Measurements from ENCODE around the gene PROS1. TPM values are rescaled to one million over a fixed set of nuclear protein-coding genes. Genes with fewer than 3 reads are reported as not detected.
"Not testable (repeated sequence)": the region's sequence is repeated elsewhere in the genome, so short reads cannot be mapped to it uniquely, and the experiment has no call there.

The PROS1 gene
- total RNA-seq, 1 donor from 2014 or later = 12.2 TPM

DNA sequence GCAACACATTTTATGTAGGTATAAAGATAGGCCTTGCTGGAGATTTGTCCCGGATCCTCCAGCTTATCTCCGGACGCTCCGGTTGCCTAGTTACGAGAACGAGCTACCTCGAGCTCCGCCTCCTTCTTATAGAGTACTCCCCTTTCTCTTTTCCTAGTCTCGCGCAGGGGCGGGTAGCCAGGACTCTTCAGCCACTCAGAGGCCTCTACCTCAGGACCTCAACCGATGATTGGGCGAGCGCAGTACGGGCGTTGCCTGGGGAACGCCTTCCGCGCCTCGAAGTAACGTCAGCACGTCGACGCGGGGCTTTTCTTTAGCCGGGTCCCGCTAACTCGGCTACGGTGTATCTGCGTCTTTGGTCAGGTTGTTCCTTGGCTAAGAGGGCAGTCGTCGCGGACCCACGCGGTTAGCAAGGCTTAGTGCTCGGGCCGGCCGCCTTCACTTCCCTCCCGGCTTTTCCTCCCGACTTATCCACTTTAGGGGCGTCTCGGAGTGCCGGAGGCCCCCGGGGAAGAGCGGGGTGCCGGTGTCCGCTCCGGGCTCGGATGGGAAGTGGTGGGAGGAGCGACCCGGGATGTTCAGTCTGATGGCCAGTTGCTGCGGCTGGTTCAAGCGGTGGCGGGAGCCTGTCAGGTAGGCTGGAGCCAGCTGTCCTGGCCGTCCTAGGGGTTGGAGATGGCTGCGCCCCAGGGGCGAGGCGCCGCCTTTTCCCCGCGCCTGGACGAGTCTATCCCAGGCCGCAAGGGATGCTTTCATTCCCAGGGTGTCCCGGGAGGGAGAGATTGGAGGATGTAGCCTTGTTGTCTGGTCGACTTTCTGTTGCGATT lies 6.4 kb upstream of the PROS1 start, which contains the start of gene ARL13B:
ARL13B (plus strand) TSS at position 306 of the 827 bp plus-strand sequence; CDS start at position 575, 269 bp downstream.
- DNase-seq (ENCODE audit: low spot score in 2 of 2) (peak; percentile 84 to 93), FAIRE-seq (peak; percentile 98)

- DNase-seq (ENCODE audit: low spot score in 2 of 2) = no peak
- FAIRE-seq = no peak
These were observed 3.7 kb downstream of the PROS1 start for GRCh38 chr3:93969997-93970396.

DNA sequence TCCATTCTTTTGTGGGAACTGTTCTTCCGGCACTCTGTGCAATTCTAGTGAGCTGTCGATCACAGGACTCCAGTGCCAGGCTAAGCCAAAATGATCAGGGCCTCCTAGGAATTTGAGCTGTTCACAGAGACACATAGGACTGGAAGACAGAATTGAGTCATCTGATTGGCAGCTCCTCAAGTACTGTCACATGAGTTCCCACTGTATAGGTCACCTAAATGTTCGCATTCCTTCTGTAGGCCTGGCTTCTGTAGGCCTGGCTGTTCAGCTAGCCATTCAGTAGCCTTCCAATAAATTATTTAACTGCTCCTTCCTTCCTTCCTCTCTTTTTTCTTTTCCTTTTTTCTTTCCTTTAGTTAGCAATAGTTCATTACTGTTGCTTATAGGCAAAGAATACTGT lies 4.3 kb downstream of the PROS1 start:
- FAIRE-seq (no peak), DNase-seq (ENCODE audit: low spot score in 2 of 2) (no peak)

- DNase-seq (ENCODE audit: low spot score in 2 of 2) = not testable (repeated sequence)
These were observed 8.6 kb downstream of the PROS1 start for GRCh38 chr3:93965106-93965505.

DNA sequence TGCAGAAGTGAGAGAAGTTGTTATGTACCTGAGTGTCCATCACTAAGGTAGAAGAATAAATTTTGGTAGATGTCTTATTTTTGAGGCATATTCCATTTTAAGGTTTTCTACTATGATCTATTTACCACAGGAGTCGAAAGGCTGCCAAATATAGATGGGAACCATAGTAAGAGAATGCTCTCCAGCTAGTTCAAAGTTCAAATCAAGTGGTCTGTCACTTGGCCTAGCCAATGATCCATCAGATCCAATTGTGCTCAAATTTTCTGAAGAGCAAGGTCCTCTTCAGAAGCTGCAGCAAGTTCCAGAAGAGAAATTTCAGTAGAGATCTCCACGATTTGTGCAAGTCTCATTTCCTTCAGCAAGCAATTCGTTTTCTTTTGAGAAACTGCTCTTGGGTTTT lies 10.9 kb downstream of the PROS1 start:
- FAIRE-seq = no peak
- no peak for DNase-seq (ENCODE audit: low spot score in 2 of 2)

More at GRCh38 chr3:93965106-93965505, 8.6 kb downstream of the PROS1 start:
- not testable (repeated sequence) for FAIRE-seq

- DNase-seq (ENCODE audit: low spot score in 2 of 2) = no peak
- no peak for FAIRE-seq
These were observed 12.2 kb downstream of the PROS1 start for GRCh38 chr3:93961489-93961888.

- FAIRE-seq (no peak), DNase-seq (ENCODE audit: low spot score in 2 of 2) (no peak)
These were observed 12.7 kb downstream of the PROS1 start for GRCh38 chr3:93961026-93961425.

GRCh38 chr3:93949958-93950357 lies 23.7 kb downstream of the PROS1 start:
- FAIRE-seq; DNase-seq (ENCODE audit: low spot score in 2 of 2): not testable (repeated sequence)

DNA sequence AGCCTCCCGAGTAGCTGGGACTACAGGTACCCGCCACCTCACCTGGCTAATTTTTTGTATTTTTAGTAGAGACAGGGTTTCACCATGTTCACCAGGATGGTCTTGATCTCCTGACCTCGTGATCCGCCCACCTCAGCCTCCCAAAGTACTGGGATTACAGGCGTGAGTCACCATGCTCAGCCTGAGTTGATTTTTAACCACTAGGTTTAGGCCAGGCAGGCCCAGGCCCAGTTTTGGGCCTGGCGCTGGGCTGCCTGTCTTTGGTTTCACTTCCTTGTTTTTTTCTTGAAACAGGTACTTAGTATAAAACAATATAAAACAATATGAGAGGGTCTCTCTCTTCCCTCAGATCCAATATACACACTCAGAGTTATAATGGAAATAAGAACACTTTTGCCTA lies 36.2 kb downstream of the PROS1 start:
- not testable (repeated sequence) for DNase-seq (ENCODE audit: low spot score in 2 of 2); FAIRE-seq

DNA sequence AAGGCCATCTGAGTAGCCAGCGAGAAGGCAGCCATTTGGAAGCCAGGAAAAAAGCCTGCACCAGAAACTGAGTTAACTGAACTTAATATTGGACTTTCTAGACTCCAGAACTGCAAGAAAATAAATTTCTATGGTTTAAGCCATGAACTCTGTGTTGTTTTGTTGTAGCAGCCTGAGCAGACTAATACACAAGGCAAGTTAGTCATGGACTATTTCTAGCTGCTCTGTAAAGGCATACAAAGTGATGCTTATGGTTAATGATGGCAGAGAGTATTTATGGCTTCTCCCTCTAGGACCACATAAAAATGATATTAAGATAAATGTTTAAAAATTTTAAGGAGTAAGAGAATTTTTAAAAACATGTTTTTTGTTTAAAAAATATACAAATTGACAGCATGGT lies 37.1 kb downstream of the PROS1 start:
- FAIRE-seq = no peak
- no peak for DNase-seq (ENCODE audit: low spot score in 2 of 2)

DNA sequence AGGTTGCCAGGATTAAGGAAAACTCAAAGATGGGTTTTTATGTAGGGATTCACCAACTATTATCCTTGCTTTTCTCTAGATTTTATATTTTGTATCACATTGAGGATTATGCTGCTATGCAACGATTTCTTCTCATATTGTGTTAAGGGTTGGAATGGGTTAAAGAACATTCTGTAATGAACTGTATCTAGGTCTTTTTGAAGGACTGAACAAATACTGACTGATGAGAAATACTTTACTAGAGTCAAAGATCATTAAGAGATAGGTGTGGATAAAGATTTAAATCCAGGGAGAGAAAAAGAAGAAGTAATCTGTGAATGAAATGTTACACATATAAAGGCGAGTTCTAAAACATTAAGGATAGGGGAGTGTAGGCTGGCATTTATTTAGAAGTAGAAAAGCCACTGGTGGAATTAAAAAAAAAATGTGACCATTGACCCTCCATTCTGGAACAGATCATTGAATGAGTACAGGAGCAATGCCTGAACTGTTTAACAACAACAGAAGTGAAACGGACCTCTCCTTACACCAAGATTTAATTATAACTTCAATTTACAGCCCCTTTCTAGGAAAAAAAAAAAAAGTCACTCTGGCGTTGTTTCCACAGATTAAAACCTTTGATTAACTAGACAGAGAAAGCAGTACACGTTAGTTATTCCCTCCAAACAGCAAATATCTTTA lies 39.2 kb downstream of the PROS1 start:
- no peak for DNase-seq (ENCODE audit: low spot score in 2 of 2)
- no peak for FAIRE-seq

- no peak for FAIRE-seq
- no peak for DNase-seq (ENCODE audit: low spot score in 2 of 2)
These were observed 42.0 kb downstream of the PROS1 start for GRCh38 chr3:93931597-93932229.

- DNase-seq (ENCODE audit: low spot score in 2 of 2) (no peak), FAIRE-seq (no peak)
These were observed 43.7 kb downstream of the PROS1 start for GRCh38 chr3:93930041-93930440.

- no peak for DNase-seq (ENCODE audit: low spot score in 2 of 2)
These were observed 46.9 kb downstream of the PROS1 start for GRCh38 chr3:93926789-93927188.

DNA sequence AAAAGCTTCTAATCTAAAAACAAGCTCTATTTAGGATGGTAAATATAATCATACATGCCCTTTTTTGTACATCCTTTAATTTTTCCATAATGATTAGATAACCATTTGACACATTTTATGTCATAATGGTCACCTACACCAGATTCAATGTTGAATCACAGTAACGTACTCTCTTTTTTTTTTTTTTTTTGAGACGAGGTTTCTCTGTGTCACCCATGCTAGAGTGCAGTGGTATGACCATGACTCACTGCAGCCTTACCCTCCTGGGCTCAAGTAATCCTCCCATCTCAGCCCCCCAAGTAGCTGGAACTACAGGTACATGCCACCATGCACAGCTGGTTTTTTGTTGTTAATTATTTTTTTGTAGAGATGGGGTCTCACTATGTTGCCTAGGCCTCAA lies 49.2 kb downstream of the PROS1 start:
- DNase-seq (ENCODE audit: low spot score in 2 of 2) (no peak), FAIRE-seq (no peak)

More at GRCh38 chr3:93926789-93927188, 46.9 kb downstream of the PROS1 start:
- no peak for FAIRE-seq

GRCh38 chr3:93923006-93923405 lies 50.7 kb downstream of the PROS1 start:
- DNase-seq (ENCODE audit: low spot score in 2 of 2) (no peak), FAIRE-seq (no peak)

DNA sequence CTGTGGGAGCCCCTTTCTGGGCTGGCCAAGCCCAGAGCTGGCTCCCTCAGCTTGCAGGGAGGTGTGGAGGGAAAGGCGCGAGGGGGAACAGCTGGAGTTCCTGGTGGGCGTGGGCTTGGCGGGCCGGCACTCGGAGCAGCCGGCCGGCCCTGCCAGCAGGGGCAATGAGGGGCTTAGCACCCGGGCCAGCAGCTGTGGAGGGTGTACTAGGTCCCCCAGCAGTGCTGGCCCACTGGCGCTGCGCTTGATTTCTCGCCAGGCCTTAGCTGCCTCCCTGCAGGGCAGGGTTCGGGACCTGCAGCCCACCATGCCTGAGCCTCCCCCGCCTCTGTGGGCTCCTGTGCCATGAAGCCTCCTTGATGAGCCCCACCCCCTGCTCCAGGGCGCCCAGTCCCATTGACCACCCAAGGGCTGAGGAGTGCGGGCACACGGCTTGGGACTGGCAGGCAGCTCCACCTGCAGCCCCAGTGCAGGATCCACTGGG lies 56.1 kb downstream of the PROS1 start:
- DNase-seq (ENCODE audit: low spot score in 2 of 2); FAIRE-seq: not testable (repeated sequence)

GRCh38 chr3:93913623-93914022 lies 60.1 kb downstream of the PROS1 start:
- not testable (repeated sequence) for DNase-seq (ENCODE audit: low spot score in 2 of 2); FAIRE-seq

DNA sequence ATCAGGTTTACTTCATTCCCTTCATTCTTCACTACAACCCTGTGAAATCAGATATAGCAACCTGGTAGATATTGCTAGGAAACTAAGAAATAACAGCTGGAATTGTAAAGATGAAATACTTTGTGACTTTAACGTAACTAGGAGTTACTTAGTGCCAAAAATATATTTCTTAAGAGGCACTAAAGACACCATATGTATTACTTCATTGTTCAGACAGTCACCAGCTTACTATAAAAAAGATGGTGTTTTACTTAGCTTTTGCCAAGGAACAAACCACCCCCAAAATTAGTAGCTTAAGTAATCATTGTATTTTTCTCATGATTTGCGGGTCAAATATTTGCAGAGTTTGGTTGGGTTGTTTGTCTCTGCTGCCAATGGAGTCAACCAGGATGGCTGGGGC lies 62.5 kb downstream of the PROS1 start:
- FAIRE-seq (no peak), DNase-seq (ENCODE audit: low spot score in 2 of 2) (no peak)

DNA sequence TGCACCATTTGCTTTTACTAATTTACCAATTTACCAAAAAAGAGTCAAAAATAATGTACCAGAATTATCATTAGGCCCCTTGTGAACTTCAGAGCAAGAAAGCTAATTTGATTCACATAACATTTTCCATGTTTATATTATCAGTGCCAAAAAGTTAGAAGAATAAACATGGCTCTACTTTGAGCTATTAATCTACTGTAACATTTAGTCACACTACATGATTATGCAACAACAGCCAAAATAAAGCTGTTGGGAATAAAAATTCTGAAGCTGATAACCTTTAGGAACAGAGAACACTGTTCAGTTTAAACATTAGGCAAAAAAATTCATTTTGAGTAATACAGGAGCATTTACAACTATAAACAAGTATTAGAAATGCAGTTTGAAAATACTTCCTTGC lies 63.6 kb downstream of the PROS1 start:
- no peak for FAIRE-seq
- DNase-seq (ENCODE audit: low spot score in 2 of 2) = no peak

DNA sequence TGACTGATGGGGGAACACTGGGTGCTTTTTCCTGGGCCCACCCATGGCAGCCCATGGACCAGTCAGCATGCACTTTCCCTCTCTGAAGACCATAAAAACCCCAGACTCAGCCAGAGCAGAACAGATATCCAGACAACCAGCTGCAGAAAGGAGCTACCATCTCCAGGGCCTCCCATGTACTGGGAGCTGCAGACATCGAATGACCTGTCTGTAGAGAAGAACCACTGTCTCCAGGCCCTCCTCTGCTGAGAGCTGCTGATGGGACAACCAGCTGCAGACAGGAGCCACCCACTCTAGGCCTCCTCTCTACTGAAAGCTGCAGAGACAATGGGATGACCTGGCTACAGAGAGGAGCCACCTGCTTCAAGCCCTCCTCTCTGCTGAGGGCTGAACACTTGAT lies 66.6 kb downstream of the PROS1 start:
- no peak for FAIRE-seq
- DNase-seq (ENCODE audit: low spot score in 2 of 2) = no peak
